Head of caudate nucleus (tissue), 42 donors: Measurements from ENCODE around the gene IGFL4.

Experiments
- DNase-seq, 42 donors: peaks; one replicate each; pipeline versions ENCODE4 v3.0.0 to v3.0.0-alpha.2; 2020 to 2021; ENCODE audit warnings: mixed read lengths in 7 of 42
- intact Hi-C: fragments of 100-400 bp; cut with DNase I; formaldehyde crosslinking; loops from one replicate; pipeline ENCODE4 v1.15.0; 2022

IGFL4 gene

GRCh38 chr19:46025835-46026234 is 15.0 kb downstream of the IGFL4 start:
- no peak for DNase-seq
- intact Hi-C loops = loop anchor here (5.0 kb wide), 1 partner anchor 51 kb away; no protein-coding TSS in a partner anchor

GRCh38 chr19:46023311-46023779 is 17.5 kb downstream of the IGFL4 start:
- intact Hi-C loops = no loop called here
- DNase-seq = peak in 5 of 42 donors; percentile 14 to 27 (median 24)

GRCh38 chr19:46022431-46023310 is 18.1 kb downstream of the IGFL4 start, which contains the start of gene PGLYRP1:
Gene PGLYRP1 (minus strand): TSS chr19:46023053. CDS start chr19:46023021, 32 bp downstream.
- intact Hi-C loops = no loop called here
- peak in 6 of 42 donors; percentile 11 to 34 (median 25) for DNase-seq

GRCh38 chr19:46022061-46022430 is 18.8 kb downstream of the IGFL4 start:
- no peak for DNase-seq

GRCh38 chr19:46021531-46022041 is 19.2 kb downstream of the IGFL4 start:
- intact Hi-C loops = no loop called here
- DNase-seq = peak in 4 of 42 donors; percentile 10 to 36 (median 22)

More at GRCh38 chr19:46022061-46022430, 18.8 kb downstream of the IGFL4 start:
- intact Hi-C loops = no loop called here

- DNase-seq = peak in 1 of 42 donors; percentile 7
- intact Hi-C loops = no loop called here
Observed at GRCh38 chr19:46020819-46021125, 20.0 kb downstream of the IGFL4 start.

GRCh38 chr19:46019270-46019669 is 21.5 kb downstream of the IGFL4 start:
- intact Hi-C loops = loop anchor here (10.0 kb wide), 1 partner anchor 134 kb away; the partner anchor contains the start of gene IRF2BP1

GRCh38 chr19:46018729-46019251 is 22.0 kb downstream of the IGFL4 start:
- intact Hi-C loops = loop anchor here (10.0 kb wide), 1 partner anchor 134 kb away; the partner anchor contains the start of gene IRF2BP1

More at GRCh38 chr19:46019270-46019669, 21.5 kb downstream of the IGFL4 start:
- peak in 1 of 42 donors; percentile 3 for DNase-seq

GRCh38 chr19:46017874-46018675 is 22.7 kb downstream of the IGFL4 start:
- no peak for DNase-seq
- intact Hi-C loops = loop anchor here (10.0 kb wide), 1 partner anchor 133 kb away; the partner anchor contains the start of gene IRF2BP1

More at GRCh38 chr19:46018729-46019251, 22.0 kb downstream of the IGFL4 start:
- DNase-seq = peak in 2 of 42 donors; percentile 5 to 9

GRCh38 chr19:46017095-46017429 is 23.7 kb downstream of the IGFL4 start:
- intact Hi-C loops = loop anchor here (10.0 kb wide), 1 partner anchor 132 kb away; the partner anchor contains the start of gene IRF2BP1
- DNase-seq = peak in 1 of 42 donors; percentile 16

- intact Hi-C loops = loop anchor here (10.0 kb wide), 1 partner anchor 132 kb away; the partner anchor contains the start of gene IRF2BP1
- peak in 41 of 42 donors; percentile 52 to 92 (median 82) for DNase-seq
Observed at GRCh38 chr19:46016426-46017094, 24.2 kb downstream of the IGFL4 start.

- DNase-seq = peak in 3 of 42 donors; percentile 18 to 41 (median 30)
- intact Hi-C loops = loop anchor here (10.0 kb wide), 1 partner anchor 131 kb away; the partner anchor contains the start of gene IRF2BP1
Observed at GRCh38 chr19:46015687-46016425, 24.9 kb downstream of the IGFL4 start.

GRCh38 chr19:46014941-46015686 is 25.7 kb downstream of the IGFL4 start:
- intact Hi-C loops = loop anchor here (10.0 kb wide), 1 partner anchor 130 kb away; the partner anchor contains the start of gene IRF2BP1
- DNase-seq = peak in 21 of 42 donors; percentile 26 to 77 (median 44)

GRCh38 chr19:46014534-46014933 is 26.3 kb downstream of the IGFL4 start:
- intact Hi-C loops = loop anchor here (10.0 kb wide), 1 partner anchor 130 kb away; the partner anchor contains the start of gene IRF2BP1
- peak in 2 of 42 donors; percentile 19 to 32 for DNase-seq

- intact Hi-C loops = loop anchor here (5.0 to 10.0 kb wide), 2 partner anchors 53 to 125 kb away; partner anchors contain the start of gene IRF2BP1
- DNase-seq = peak; percentile 53 to 94 (median 85)
Observed at GRCh38 chr19:46009530-46010510, 31.0 kb downstream of the IGFL4 start.
